Astrocyte (in vitro differentiated cells and primary cell): ENCODE measurements around the gene HSF2.

ENCODE experiments used
- CTCF ChIP-seq: IDR thresholded peaks from 2 replicates; pipeline ENCODE4 v1.5.1; 2011; ENCODE audit warnings: low read depth, mild to moderate bottlenecking, inconsistent platforms, low read length, moderate library complexity; ENCODE audit not compliant: insufficient read depth
- EZH2 ChIP-seq: IDR thresholded peaks from 2 replicates; pipeline ENCODE4 v1.6.1; 2012; ENCODE audit warnings: mild to moderate bottlenecking, low read length, inconsistent platforms; ENCODE audit not compliant: insufficient read depth

DNA sequence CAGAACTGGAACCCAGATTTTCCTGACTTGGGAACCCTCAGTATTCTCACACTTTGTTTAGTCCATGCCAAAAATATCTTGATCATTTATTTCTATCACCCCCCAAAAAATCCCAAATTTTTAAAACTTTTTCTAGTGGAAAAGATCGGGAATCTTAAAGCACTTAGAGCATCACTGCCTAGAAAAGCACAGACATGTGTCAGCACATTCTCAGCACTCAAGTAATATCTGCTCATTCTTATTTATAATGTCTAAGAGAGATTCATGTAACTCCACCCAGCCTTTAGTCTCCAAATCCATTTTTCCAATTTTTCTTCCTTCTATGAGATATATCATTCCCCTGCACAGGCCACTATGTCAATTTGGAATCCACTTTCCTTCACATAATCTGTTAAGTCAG lies 29.9 kb upstream of the HSF2 start:
- TF ChIP-seq CTCF (no peak), EZH2 (no peak)
